Skeletal muscle tissue (tissue), 4 donors: Measurements from ENCODE around the gene RBMS3. TPM values are rescaled to one million over a fixed set of nuclear protein-coding genes. Genes with fewer than 3 reads are reported as not detected.

Source experiments
- H3K27ac ChIP-seq: one replicate; pipeline ENCODE4 v1.7.0; 2013; ENCODE audit warnings: mild to moderate bottlenecking, low read depth, low read length, inconsistent platforms
- H3K27me3 ChIP-seq, 3 donors: one replicate each; pipeline ENCODE4 v1.7.0; 2013; ENCODE audit warnings: low read length in 3 of 3; ENCODE audit not compliant: control insufficient read depth in 3 of 3, insufficient read depth in 3 of 3
- H3K36me3 ChIP-seq, 3 donors: one replicate each; pipeline ENCODE4 v1.7.0; 2013; ENCODE audit warnings: low read length in 3 of 3; ENCODE audit not compliant: control insufficient read depth in 3 of 3, insufficient read depth in 3 of 3
- H3K4me1 ChIP-seq, 3 donors: one replicate each; pipeline ENCODE4 v1.7.0; 2013; ENCODE audit warnings: low read length in 3 of 3, mild to moderate bottlenecking in 3 of 3; ENCODE audit not compliant: control insufficient read depth in 3 of 3, insufficient read depth in 3 of 3
- H3K4me3 ChIP-seq, 3 donors: one replicate each; pipeline ENCODE4 v1.7.0; 2013; ENCODE audit warnings: low read length in 3 of 3
- H3K9ac ChIP-seq, 3 donors: one replicate each; pipeline ENCODE4 v1.7.0; 2013; ENCODE audit warnings: low read length in 3 of 3, mild to moderate bottlenecking in 3 of 3, moderate library complexity in 2 of 3, low read depth in 1 of 3
- H3K9me3 ChIP-seq, 3 donors: one replicate each; pipeline ENCODE4 v1.7.0; 2013; ENCODE audit warnings: low read length in 3 of 3; ENCODE audit not compliant: control insufficient read depth in 3 of 3
- total RNA-seq: library from RNA; depleted of rRNA; stranded (reverse); fragments of >200 nt; gene quantifications from one replicate; pipeline ENCODE4 v1.2.3, GENCODE V29; 2014
- donor health status: Osteomylitis.

The RBMS3 gene
- total RNA-seq, 1 donor from 2014 or later, result 79.9 TPM

GRCh38 chr3:29537889-29538609, 257.2 kb downstream of the RBMS3 start:
- H3K36me3 ChIP-seq, result no peaks in the 10 kb centered on the region
- H3K27ac ChIP-seq, result no peak overlapping the region
- no peak overlapping the region for H3K9ac ChIP-seq
- no peaks in the 10 kb centered on the region for H3K27me3 ChIP-seq
- H3K9me3 ChIP-seq, result no peaks in the 10 kb centered on the region
- H3K4me3 ChIP-seq, result no peak overlapping the region
- H3K4me1 ChIP-seq, result peaks cover 0 to 8% (median 0%) of the 10 kb centered on the region in 3 donors

GRCh38 chr3:29538610-29538958, 257.7 kb downstream of the RBMS3 start:
- Histone ChIP-seq H3K9ac (no peak overlapping the region), H3K27ac (no peak overlapping the region), H3K9me3 (no peaks in the 10 kb centered on the region), H3K36me3 (no peaks in the 10 kb centered on the region), H3K4me1 (peaks cover 0 to 8% (median 0%) of the 10 kb centered on the region in 3 donors), H3K4me3 (no peak overlapping the region), H3K27me3 (no peaks in the 10 kb centered on the region)

GRCh38 chr3:29540544-29540943, 259.7 kb downstream of the RBMS3 start:
- H3K36me3 ChIP-seq, result no peaks in the 10 kb centered on the region
- no peaks in the 10 kb centered on the region for H3K9me3 ChIP-seq
- H3K9ac ChIP-seq, result no peak overlapping the region
- no peak overlapping the region for H3K4me3 ChIP-seq
- no peak overlapping the region for H3K27ac ChIP-seq
- no peaks in the 10 kb centered on the region for H3K27me3 ChIP-seq
- peaks cover 0 to 8% (median 0%) of the 10 kb centered on the region in 3 donors for H3K4me1 ChIP-seq

- no peaks in the 10 kb centered on the region for H3K4me1 ChIP-seq
- H3K9me3 ChIP-seq, result no peaks in the 10 kb centered on the region
- no peaks in the 10 kb centered on the region for H3K27me3 ChIP-seq
- H3K9ac ChIP-seq, result no peak overlapping the region
- H3K4me3 ChIP-seq, result no peak overlapping the region
- no peak overlapping the region for H3K27ac ChIP-seq
- no peaks in the 10 kb centered on the region for H3K36me3 ChIP-seq
Measured at GRCh38 chr3:29544701-29545363, 264.0 kb downstream of the RBMS3 start.

GRCh38 chr3:29545615-29546014, 264.7 kb downstream of the RBMS3 start:
- Histone ChIP-seq H3K9ac (no peak overlapping the region), H3K27ac (no peak overlapping the region), H3K4me3 (no peak overlapping the region), H3K9me3 (no peaks in the 10 kb centered on the region), H3K27me3 (no peaks in the 10 kb centered on the region), H3K36me3 (no peaks in the 10 kb centered on the region), H3K4me1 (no peaks in the 10 kb centered on the region)

GRCh38 chr3:29552051-29552450, 271.2 kb downstream of the RBMS3 start:
- no peaks in the 10 kb centered on the region for H3K9me3 ChIP-seq
- no peak overlapping the region for H3K4me3 ChIP-seq
- H3K4me1 ChIP-seq, result no peaks in the 10 kb centered on the region
- no peak overlapping the region for H3K27ac ChIP-seq
- H3K36me3 ChIP-seq, result peaks cover 0 to 2% (median 0%) of the 10 kb centered on the region in 3 donors
- no peaks in the 10 kb centered on the region for H3K27me3 ChIP-seq
- no peak overlapping the region for H3K9ac ChIP-seq

- Histone ChIP-seq H3K27me3 (no peaks in the 10 kb centered on the region), H3K36me3 (peaks cover 0 to 2% (median 0%) of the 10 kb centered on the region in 3 donors), H3K9ac (no peak overlapping the region), H3K4me1 (no peaks in the 10 kb centered on the region), H3K27ac (no peak overlapping the region), H3K4me3 (no peak overlapping the region), H3K9me3 (no peaks in the 10 kb centered on the region)
Measured at GRCh38 chr3:29554566-29554965, 273.7 kb downstream of the RBMS3 start.

- H3K9ac ChIP-seq, result no peak overlapping the region
- H3K4me3 ChIP-seq, result no peak overlapping the region
- no peak overlapping the region for H3K27ac ChIP-seq
- H3K36me3 ChIP-seq, result peaks cover 0 to 2% (median 0%) of the 10 kb centered on the region in 3 donors
- no peaks in the 10 kb centered on the region for H3K27me3 ChIP-seq
- H3K9me3 ChIP-seq, result no peaks in the 10 kb centered on the region
- peaks cover 0 to 3% (median 0%) of the 10 kb centered on the region in 3 donors for H3K4me1 ChIP-seq
Measured at GRCh38 chr3:29555590-29555989, 274.7 kb downstream of the RBMS3 start.

- H3K4me1 ChIP-seq, result peaks cover 0 to 3% (median 0%) of the 10 kb centered on the region in 3 donors
- no peaks in the 10 kb centered on the region for H3K9me3 ChIP-seq
- no peak overlapping the region for H3K9ac ChIP-seq
- H3K4me3 ChIP-seq, result no peak overlapping the region
- H3K27ac ChIP-seq, result no peak overlapping the region
- no peaks in the 10 kb centered on the region for H3K27me3 ChIP-seq
- peaks cover 0 to 2% (median 0%) of the 10 kb centered on the region in 3 donors for H3K36me3 ChIP-seq
Measured at GRCh38 chr3:29557186-29557585, 276.3 kb downstream of the RBMS3 start.

GRCh38 chr3:29557825-29558224, 277.0 kb downstream of the RBMS3 start:
- Histone ChIP-seq H3K9me3 (no peaks in the 10 kb centered on the region), H3K36me3 (peaks cover 0 to 2% (median 0%) of the 10 kb centered on the region in 3 donors), H3K27me3 (no peaks in the 10 kb centered on the region), H3K4me1 (peaks cover 0 to 3% (median 0%) of the 10 kb centered on the region in 3 donors), H3K9ac (no peak overlapping the region), H3K4me3 (no peak overlapping the region), H3K27ac (no peak overlapping the region)
